Measurements from ENCODE around the gene ZAR1. TPM values are rescaled to one million over a fixed set of nuclear protein-coding genes. Genes with fewer than 3 reads are reported as not detected.

Gene ZAR1
- total RNA-seq, 1 experiment from 2014 or later: not detected

GRCh38 chr4:48504026-48504330 is 13.9 kb downstream of the ZAR1 start:
- no peaks in the 10 kb centered on the region for H3K4me1 Mint-ChIP-seq (ENCODE audit: insufficient read depth, unreplicated experiment)
- no peak for DNase-seq (ENCODE audit: unreplicated experiment)
- POLR2A ChIA-PET: no interaction called here
- BruUV-seq (replicated peaks): no TSS peak
- no peaks in the 10 kb centered on the region for H3K27me3 Mint-ChIP-seq (ENCODE audit: insufficient read depth, unreplicated experiment)
- no peak for TF ChIP-seq CTCF (IDR thresholded peaks at IDR 0.05; ENCODE audit: unreplicated experiment)
- CTCF ChIA-PET: interaction anchor here (0.6 kb wide), 2 partner anchors 8 to 176 kb away, joined by 3 read pairs; no protein-coding TSS in a partner anchor
- H3K36me3 Mint-ChIP-seq (ENCODE audit: insufficient read depth, unreplicated experiment): peaks cover 35% of the 10 kb centered on the region
- H3K4me3 Mint-ChIP-seq (ENCODE audit: unreplicated experiment): no peak overlapping the region
- no peak overlapping the region for H3K27ac Mint-ChIP-seq (ENCODE audit: low read depth, unreplicated experiment)
- intact Hi-C loops (cut with micrococcal nuclease): no loop called here
- no peaks in the 10 kb centered on the region for H3K9me3 Mint-ChIP-seq (ENCODE audit: unreplicated experiment)

GRCh38 chr4:48504352-48504751 is 14.3 kb downstream of the ZAR1 start:
- BruUV-seq (replicated peaks): no TSS peak
- intact Hi-C loops (cut with micrococcal nuclease): no loop called here
- TF ChIP-seq CTCF (IDR thresholded peaks at IDR 0.05; ENCODE audit: unreplicated experiment): no peak
- Mint-ChIP-seq H3K4me3 (ENCODE audit: unreplicated experiment) (no peak overlapping the region), H3K36me3 (ENCODE audit: insufficient read depth, unreplicated experiment) (peaks cover 35% of the 10 kb centered on the region), H3K9me3 (ENCODE audit: unreplicated experiment) (no peaks in the 10 kb centered on the region), H3K27me3 (ENCODE audit: insufficient read depth, unreplicated experiment) (no peaks in the 10 kb centered on the region), H3K27ac (ENCODE audit: low read depth, unreplicated experiment) (no peak overlapping the region), H3K4me1 (ENCODE audit: insufficient read depth, unreplicated experiment) (no peaks in the 10 kb centered on the region)
- CTCF ChIA-PET: interaction anchor here (0.6 to 1.8 kb wide), 3 partner anchors 8 to 176 kb away, joined by 3 to 5 read pairs (median 3); no protein-coding TSS in a partner anchor
- DNase-seq (ENCODE audit: unreplicated experiment): no peak
- POLR2A ChIA-PET: no interaction called here

GRCh38 chr4:48506716-48507115 is 16.7 kb downstream of the ZAR1 start:
- Mint-ChIP-seq H3K9me3 (ENCODE audit: unreplicated experiment) (no peaks in the 10 kb centered on the region), H3K4me1 (ENCODE audit: insufficient read depth, unreplicated experiment) (no peaks in the 10 kb centered on the region), H3K27ac (ENCODE audit: low read depth, unreplicated experiment) (no peak overlapping the region), H3K36me3 (ENCODE audit: insufficient read depth, unreplicated experiment) (peaks cover 41% of the 10 kb centered on the region), H3K27me3 (ENCODE audit: insufficient read depth, unreplicated experiment) (no peaks in the 10 kb centered on the region), H3K4me3 (ENCODE audit: unreplicated experiment) (no peak overlapping the region)
- TF ChIP-seq CTCF (IDR thresholded peaks at IDR 0.05; ENCODE audit: unreplicated experiment): no peak
- no TSS peak for BruUV-seq (replicated peaks)
- ChIA-PET CTCF (interaction anchor here (0.6 to 0.8 kb wide), 2 partner anchors 12 to 626 kb away, joined by 3 to 4 read pairs; no protein-coding TSS in a partner anchor), POLR2A (interaction anchor here (0.5 to 0.6 kb wide), 2 partner anchors 14 to 70 kb away, joined by 3 to 4 read pairs; no protein-coding TSS in a partner anchor)
- intact Hi-C loops (cut with micrococcal nuclease): no loop called here
- DNase-seq (ENCODE audit: unreplicated experiment): no peak

GRCh38 chr4:48509543-48509942 is 19.5 kb downstream of the ZAR1 start:
- H3K27me3 Mint-ChIP-seq (ENCODE audit: insufficient read depth, unreplicated experiment): no peaks in the 10 kb centered on the region
- ChIA-PET CTCF (interaction anchor here (0.5 to 2.6 kb wide), 2 partner anchors 37 to 840 kb away, joined by 4 to 7 read pairs; no protein-coding TSS in a partner anchor), POLR2A (no interaction called here)
- no peak overlapping the region for H3K27ac Mint-ChIP-seq (ENCODE audit: low read depth, unreplicated experiment)
- H3K4me3 Mint-ChIP-seq (ENCODE audit: unreplicated experiment): no peak overlapping the region
- TF ChIP-seq CTCF (IDR thresholded peaks at IDR 0.05; ENCODE audit: unreplicated experiment): no peak
- intact Hi-C loops (cut with micrococcal nuclease): no loop called here
- H3K9me3 Mint-ChIP-seq (ENCODE audit: unreplicated experiment): no peaks in the 10 kb centered on the region
- peaks cover 52% of the 10 kb centered on the region for H3K36me3 Mint-ChIP-seq (ENCODE audit: insufficient read depth, unreplicated experiment)
- H3K4me1 Mint-ChIP-seq (ENCODE audit: insufficient read depth, unreplicated experiment): no peaks in the 10 kb centered on the region
- BruUV-seq (replicated peaks): no TSS peak
- no peak for DNase-seq (ENCODE audit: unreplicated experiment)

Data from MCF 10A (cell line).